Measurements from ENCODE around the gene TRIP13.
A peak's percentile ranks its signal among the peaks of the same experiment; 100 is the strongest.

DNA sequence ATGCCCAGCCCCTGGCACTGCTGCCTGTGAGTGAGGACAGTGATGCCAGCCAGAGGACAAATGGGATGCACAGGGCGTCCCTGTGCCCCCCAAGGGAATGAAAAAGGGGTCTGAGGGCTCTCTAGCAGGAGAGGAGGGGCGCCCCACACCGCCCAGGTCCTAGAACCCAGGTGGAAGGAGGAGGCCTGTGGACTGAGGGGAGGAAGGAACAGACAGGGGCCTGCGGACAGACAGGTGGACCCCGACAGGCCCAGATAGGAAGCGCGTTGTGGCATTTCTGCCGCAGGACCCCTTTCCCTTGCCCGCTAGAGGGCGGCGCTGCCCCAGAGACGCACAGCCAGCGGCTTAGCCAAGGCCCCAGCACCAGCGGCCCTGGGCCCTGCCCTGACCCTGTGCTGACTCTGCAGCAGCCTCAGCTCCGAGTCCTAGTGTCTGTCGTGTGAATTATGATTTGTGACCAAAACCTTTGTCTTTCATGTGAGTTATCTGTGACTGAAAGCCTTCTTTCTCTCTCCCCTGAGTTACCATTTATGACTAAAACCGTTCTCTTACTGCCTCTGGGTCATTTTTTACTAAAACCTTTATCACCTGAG, 30.7 kb downstream of the TRIP13 start:
- peak; percentile 95 for TF ChIP-seq RAD21 (conservative IDR thresholded peaks at IDR 0.05)
- TF ChIP-seq, protein P1, sequence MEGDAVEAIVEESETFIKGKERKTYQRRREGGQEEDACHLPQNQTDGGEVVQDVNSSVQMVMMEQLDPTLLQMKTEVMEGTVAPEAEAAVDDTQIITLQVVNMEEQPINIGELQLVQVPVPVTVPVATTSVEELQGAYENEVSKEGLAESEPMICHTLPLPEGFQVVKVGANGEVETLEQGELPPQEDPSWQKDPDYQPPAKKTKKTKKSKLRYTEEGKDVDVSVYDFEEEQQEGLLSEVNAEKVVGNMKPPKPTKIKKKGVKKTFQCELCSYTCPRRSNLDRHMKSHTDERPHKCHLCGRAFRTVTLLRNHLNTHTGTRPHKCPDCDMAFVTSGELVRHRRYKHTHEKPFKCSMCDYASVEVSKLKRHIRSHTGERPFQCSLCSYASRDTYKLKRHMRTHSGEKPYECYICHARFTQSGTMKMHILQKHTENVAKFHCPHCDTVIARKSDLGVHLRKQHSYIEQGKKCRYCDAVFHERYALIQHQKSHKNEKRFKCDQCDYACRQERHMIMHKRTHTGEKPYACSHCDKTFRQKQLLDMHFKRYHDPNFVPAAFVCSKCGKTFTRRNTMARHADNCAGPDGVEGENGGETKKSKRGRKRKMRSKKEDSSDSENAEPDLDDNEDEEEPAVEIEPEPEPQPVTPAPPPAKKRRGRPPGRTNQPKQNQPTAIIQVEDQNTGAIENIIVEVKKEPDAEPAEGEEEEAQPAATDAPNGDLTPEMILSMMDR (IDR thresholded peaks at IDR 0.05; ENCODE audit: poor library complexity, severe bottlenecking): peak; percentile 96
- TF ChIP-seq POLR2AphosphoS5 (IDR thresholded peaks at IDR 0.05): no peak
- no peak for TF ChIP-seq EP300 (conservative IDR thresholded peaks at IDR 0.05; ENCODE audit: poor library complexity, severe bottlenecking)
- TF ChIP-seq, protein P2, sequence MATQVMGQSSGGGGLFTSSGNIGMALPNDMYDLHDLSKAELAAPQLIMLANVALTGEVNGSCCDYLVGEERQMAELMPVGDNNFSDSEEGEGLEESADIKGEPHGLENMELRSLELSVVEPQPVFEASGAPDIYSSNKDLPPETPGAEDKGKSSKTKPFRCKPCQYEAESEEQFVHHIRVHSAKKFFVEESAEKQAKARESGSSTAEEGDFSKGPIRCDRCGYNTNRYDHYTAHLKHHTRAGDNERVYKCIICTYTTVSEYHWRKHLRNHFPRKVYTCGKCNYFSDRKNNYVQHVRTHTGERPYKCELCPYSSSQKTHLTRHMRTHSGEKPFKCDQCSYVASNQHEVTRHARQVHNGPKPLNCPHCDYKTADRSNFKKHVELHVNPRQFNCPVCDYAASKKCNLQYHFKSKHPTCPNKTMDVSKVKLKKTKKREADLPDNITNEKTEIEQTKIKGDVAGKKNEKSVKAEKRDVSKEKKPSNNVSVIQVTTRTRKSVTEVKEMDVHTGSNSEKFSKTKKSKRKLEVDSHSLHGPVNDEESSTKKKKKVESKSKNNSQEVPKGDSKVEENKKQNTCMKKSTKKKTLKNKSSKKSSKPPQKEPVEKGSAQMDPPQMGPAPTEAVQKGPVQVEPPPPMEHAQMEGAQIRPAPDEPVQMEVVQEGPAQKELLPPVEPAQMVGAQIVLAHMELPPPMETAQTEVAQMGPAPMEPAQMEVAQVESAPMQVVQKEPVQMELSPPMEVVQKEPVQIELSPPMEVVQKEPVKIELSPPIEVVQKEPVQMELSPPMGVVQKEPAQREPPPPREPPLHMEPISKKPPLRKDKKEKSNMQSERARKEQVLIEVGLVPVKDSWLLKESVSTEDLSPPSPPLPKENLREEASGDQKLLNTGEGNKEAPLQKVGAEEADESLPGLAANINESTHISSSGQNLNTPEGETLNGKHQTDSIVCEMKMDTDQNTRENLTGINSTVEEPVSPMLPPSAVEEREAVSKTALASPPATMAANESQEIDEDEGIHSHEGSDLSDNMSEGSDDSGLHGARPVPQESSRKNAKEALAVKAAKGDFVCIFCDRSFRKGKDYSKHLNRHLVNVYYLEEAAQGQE (IDR thresholded peaks at IDR 0.05; ENCODE audit: borderline replicate concordance): no peak
